H1 (cell line): ENCODE results near the gene CAPN2. TPM values are rescaled to one million over a fixed set of nuclear protein-coding genes. Genes with fewer than 3 reads are reported as not detected.

Experiments used
- CTCF ChIA-PET: fragments of 300-600 bp; sonication (Branson Sonifier 250); formaldehyde crosslinking; loops from one replicate; lab custom pipeline; 2021; ENCODE audit not compliant: partially characterized antibody; lab: Charles Lee
- POLR2A ChIA-PET: fragments of 300-600 bp; sonication (Branson Sonifier 250); formaldehyde crosslinking; loops from one replicate; lab custom pipeline; 2021; ENCODE audit warnings: inconsistent platforms; ENCODE audit not compliant: partially characterized antibody; lab: Charles Lee
- DNase-seq, 2 experiments: peaks; one replicate each; pipeline versions ENCODE4 v3.0.0 to v3.0.0-alpha.2; 2010 to 2022; ENCODE audit warnings: low spot score in 2 of 2, low read depth in 1 of 2, mixed read lengths in 1 of 2
- FAIRE-seq: peaks from 2 replicates; lab custom pipeline; 2011; peaks lifted over from hg19 to GRCh38; lab: Jason Lieb, UNC
- H2AFZ ChIP-seq: 2 replicates; pipeline ENCODE4 v1.8.1; 2012; ENCODE audit warnings: low read length, inconsistent platforms
- H2AK5ac ChIP-seq: 2 replicates; pipeline ENCODE4 v1.6.1; 2013; ENCODE audit warnings: low read depth, low read length
- H2BK120ac ChIP-seq: replicated peaks from 2 replicates; pipeline ENCODE3; 2013; ENCODE audit warnings: low read depth, low read length, inconsistent platforms
- H2BK12ac ChIP-seq: 2 replicates; pipeline ENCODE4 v1.6.1; 2013; ENCODE audit warnings: low read depth, low read length
- H2BK15ac ChIP-seq: 2 replicates; pipeline ENCODE4 v1.6.1; 2013; ENCODE audit warnings: low read length
- H2BK20ac ChIP-seq: 2 replicates; pipeline ENCODE4 v1.6.1; 2013; ENCODE audit warnings: low read length
- H2BK5ac ChIP-seq: 2 replicates; pipeline ENCODE4 v1.6.1; 2013; ENCODE audit warnings: low read depth, low read length
- H3K14ac ChIP-seq: 2 replicates; pipeline ENCODE4 v1.6.1; 2013; ENCODE audit warnings: inconsistent platforms; ENCODE audit not compliant: insufficient read length
- H3K18ac ChIP-seq: 2 replicates; pipeline ENCODE4 v1.6.1; 2013; ENCODE audit warnings: low read length; ENCODE audit errors: extremely low read depth
- H3K23ac ChIP-seq: 2 replicates; pipeline ENCODE4 v1.6.1; 2013; ENCODE audit warnings: inconsistent platforms; ENCODE audit not compliant: insufficient read length
- H3K23me2 ChIP-seq: 2 replicates; pipeline ENCODE4 v1.6.1; 2013; ENCODE audit warnings: low read depth, low read length
- H3K27ac ChIP-seq: 2 replicates; pipeline ENCODE4 v1.6.1; 2011; ENCODE audit warnings: low read depth, low read length, inconsistent platforms
- H3K27me3 ChIP-seq, 4 experiments: replicated peaks in 1 of 4; 1 replicate in 1 of 4; 2 replicates in 3 of 4; pipeline versions ENCODE4 v1.6.1 to v1.8.1; 2011 to 2013; ENCODE audit warnings: low read length in 3 of 4, mild to moderate bottlenecking in 3 of 4, inconsistent platforms in 2 of 4, mixed read lengths in 2 of 4, moderate library complexity in 1 of 4; ENCODE audit not compliant: control insufficient read depth in 3 of 4, insufficient read depth in 3 of 4; ENCODE audit errors: extremely low read depth in 1 of 4
- H3K36me3 ChIP-seq, 4 experiments: 2 replicates each; pipeline versions ENCODE4 v1.6.1 to v1.8.1; 2011 to 2013; ENCODE audit warnings: mild to moderate bottlenecking in 4 of 4, low read length in 3 of 4, moderate library complexity in 2 of 4, control low read depth in 1 of 4, inconsistent platforms in 1 of 4; ENCODE audit not compliant: insufficient read depth in 4 of 4, control insufficient read depth in 2 of 4
- H3K4ac ChIP-seq: replicated peaks from 2 replicates; pipeline ENCODE3; 2013; ENCODE audit warnings: low read length, low read depth, mixed read lengths, inconsistent platforms; ENCODE audit not compliant: insufficient read length
- H3K4me1 ChIP-seq, 4 experiments: replicated peaks in 1 of 4; 1 replicate in 1 of 4; 2 replicates in 3 of 4; pipeline versions ENCODE4 v1.6.1 to v1.8.1; 2011 to 2013; ENCODE audit warnings: low read length in 3 of 4, inconsistent platforms in 2 of 4, mixed read lengths in 1 of 4; ENCODE audit not compliant: insufficient read depth in 4 of 4, control insufficient read depth in 3 of 4
- H3K4me2 ChIP-seq, 2 experiments: 2 replicates each; pipeline versions ENCODE4 v1.6.1 to v1.8.1; 2011 to 2013; ENCODE audit warnings: low read depth in 2 of 2, low read length in 2 of 2, control low read depth in 1 of 2, inconsistent platforms in 1 of 2, mild to moderate bottlenecking in 1 of 2; ENCODE audit not compliant: insufficient read depth in 1 of 2
- H3K4me3 ChIP-seq, 4 experiments: fragments of 200-600, 300-600 bp in 1 of 4; sonication (generic), shearing (Covaris generic), sonication (Bioruptor Twin) in 1 of 4; 2 replicates each; pipeline versions ENCODE4 v1.5.1 to v1.8.1; 2011 to 2016; ENCODE audit warnings: low read length in 4 of 4, low read depth in 3 of 4, control low read depth in 2 of 4, inconsistent platforms in 2 of 4, mild to moderate bottlenecking in 2 of 4, mixed read lengths in 1 of 4, moderate library complexity in 1 of 4; ENCODE audit not compliant: insufficient read depth in 2 of 4; ENCODE audit errors: extremely low read depth in 1 of 4
- H3K56ac ChIP-seq: replicated peaks from 2 replicates; pipeline ENCODE3; 2013; ENCODE audit warnings: low read depth, mild to moderate bottlenecking, mixed read lengths, low read length, inconsistent platforms; ENCODE audit not compliant: insufficient read length
- H3K79me1 ChIP-seq: 2 replicates; pipeline ENCODE4 v1.6.1; 2013; ENCODE audit warnings: low read depth, low read length, control low read depth
- H3K79me2 ChIP-seq, 2 experiments: 2 replicates each; pipeline versions ENCODE4 v1.6.1 to v1.8.1; 2012 to 2013; ENCODE audit warnings: low read length in 2 of 2, mild to moderate bottlenecking in 2 of 2, inconsistent platforms in 1 of 2; ENCODE audit not compliant: insufficient read depth in 2 of 2, control insufficient read depth in 1 of 2
- H3K9ac ChIP-seq, 4 experiments: replicated peaks in 1 of 4; 1 replicate in 1 of 4; 2 replicates in 3 of 4; pipeline versions ENCODE4 v1.6.1 to v1.8.1; 2011 to 2013; ENCODE audit warnings: low read depth in 3 of 4, low read length in 3 of 4, control low read depth in 2 of 4, mild to moderate bottlenecking in 2 of 4, moderate library complexity in 2 of 4, inconsistent platforms in 1 of 4; ENCODE audit errors: extremely low read depth in 1 of 4
- H3K9me3 ChIP-seq, 2 experiments: 2 replicates each; pipeline versions ENCODE4 v1.6.1 to v1.8.1; 2012 to 2013; ENCODE audit warnings: mild to moderate bottlenecking in 2 of 2, moderate library complexity in 2 of 2, control low read depth in 1 of 2, inconsistent platforms in 1 of 2, low read depth in 1 of 2, low read length in 1 of 2, mixed read lengths in 1 of 2; ENCODE audit not compliant: insufficient read depth in 2 of 2
- H4K20me1 ChIP-seq, 2 experiments: replicated peaks in 1 of 2; 2 replicates each; pipeline versions ENCODE3 to v1.8.1; 2011 to 2013; ENCODE audit warnings: inconsistent platforms in 2 of 2, low read length in 2 of 2, mild to moderate bottlenecking in 1 of 2; ENCODE audit not compliant: insufficient read depth in 2 of 2, control insufficient read depth in 1 of 2
- H4K5ac ChIP-seq: 2 replicates; pipeline ENCODE4 v1.6.1; 2013; ENCODE audit warnings: low read length, low read depth, mixed read lengths, inconsistent platforms; ENCODE audit not compliant: insufficient read length
- H4K8ac ChIP-seq: 2 replicates; pipeline ENCODE4 v1.8.0; 2013; ENCODE audit warnings: mild to moderate bottlenecking, moderate library complexity, low read length, inconsistent platforms; ENCODE audit not compliant: insufficient read depth; ENCODE audit errors: extremely low read depth
- H4K91ac ChIP-seq: replicated peaks from 2 replicates; pipeline ENCODE3; 2013; ENCODE audit warnings: low read length, mixed read lengths, inconsistent platforms; ENCODE audit not compliant: insufficient read length
- ATF2 ChIP-seq: IDR thresholded peaks from 2 replicates; pipeline ENCODE4 v1.6.1; 2012; ENCODE audit warnings: low read length, inconsistent platforms
- CEBPB ChIP-seq: IDR thresholded peaks from 2 replicates; pipeline ENCODE4 v1.6.1; 2012; ENCODE audit warnings: low read depth, low read length
- CHD2 ChIP-seq: IDR thresholded peaks from 2 replicates; pipeline ENCODE4 v1.6.1; 2012; ENCODE audit warnings: low read length, improper control_type of control experiment
- E2F6 ChIP-seq: IDR thresholded peaks from 2 replicates; pipeline ENCODE4 v1.6.1; 2012; ENCODE audit warnings: inconsistent platforms
- NRF1 ChIP-seq: IDR thresholded peaks from 2 replicates; pipeline ENCODE4 v1.6.1; 2011; ENCODE audit warnings: mild to moderate bottlenecking, low read depth, low read length, improper control_type of control experiment
- PHF8 ChIP-seq: fragments of 200-600 bp; sonication (generic); conservative IDR thresholded peaks from 2 replicates; pipeline ENCODE4 v1.7.1; 2012; ENCODE audit warnings: low read depth, mild to moderate bottlenecking, inconsistent platforms, low read length, moderate library complexity
- RAD21 ChIP-seq, 2 experiments: IDR thresholded peaks in 1 of 2; conservative IDR thresholded peaks in 1 of 2; 2 replicates each; pipeline ENCODE4 v1.6.1; 2011; ENCODE audit warnings: low read depth in 2 of 2, low read length in 2 of 2, improper control_type of control experiment in 1 of 2, inconsistent platforms in 1 of 2, mild to moderate bottlenecking in 1 of 2, moderate library complexity in 1 of 2
- RFX5 ChIP-seq: IDR thresholded peaks from 2 replicates; pipeline ENCODE4 v1.6.1; 2011; ENCODE audit warnings: low read depth, low read length, improper control_type of control experiment, borderline replicate concordance
- RXRA ChIP-seq: IDR thresholded peaks from 2 replicates; pipeline ENCODE4 v1.6.1; 2011; ENCODE audit warnings: low read depth, mild to moderate bottlenecking, low read length, moderate library complexity; ENCODE audit not compliant: insufficient read depth
- SIN3A ChIP-seq, 2 experiments: IDR thresholded peaks in 1 of 2; conservative IDR thresholded peaks in 1 of 2; 2 replicates each; pipeline ENCODE4 v1.6.1; 2011 to 2012; ENCODE audit warnings: low read length in 2 of 2, improper control_type of control experiment in 1 of 2, low read depth in 1 of 2, mild to moderate bottlenecking in 1 of 2
- SP2 ChIP-seq: IDR thresholded peaks from 2 replicates; pipeline ENCODE4 v1.6.1; 2012; ENCODE audit warnings: mild to moderate bottlenecking, low read length, inconsistent platforms
- SUZ12 ChIP-seq: fragments of 200-600 bp; sonication (generic); IDR thresholded peaks from 2 replicates; pipeline ENCODE4 v1.6.1; 2012; ENCODE audit warnings: mild to moderate bottlenecking, inconsistent platforms, low read length, moderate library complexity, mixed read lengths
- WGBS, 2 experiments: shearing (Covaris generic) in 1 of 2; methylation state at CpG; one replicate each; pipeline versions ENCODE4 v1.1.6 to v1.1.7; 2013 to 2015; ENCODE audit warnings: low lambda C conversion rate in 2 of 2, mixed read lengths in 2 of 2, inconsistent platforms in 1 of 2, low coverage in 1 of 2, missing lambda C conversion rate in 1 of 2; ENCODE audit not compliant: insufficient replicate concordance in 2 of 2, insufficient coverage in 1 of 2, insufficient read length in 1 of 2; ENCODE audit errors: extremely low coverage in 1 of 2, missing lambda C conversion rate in 1 of 2; 5-methylcytosine and 5-hydroxymethylcytosine counted together
- polyA plus RNA-seq, 7 experiments: library from polyadenylated mRNA; depleted of rRNA in 3 of 7; stranded (reverse) in 5 of 7; unstranded in 2 of 7; fragments of >200 nt in 5 of 7; fragments of 200-250 nt in 2 of 7; gene quantifications; 1 replicate in 5 of 7; 2 replicates in 1 of 7; 4 replicates in 1 of 7; pipeline versions ENCODE4 v1.2.1 to v1.2.3, GENCODE V29; 2011 to 2013; ENCODE audit warnings: missing spikeins in 2 of 7, mixed read lengths in 2 of 7
- total RNA-seq: library from RNA; stranded (reverse); fragmentation: NEBNext Ultra II Directional; extraction: Animal tissue kit (Norgen Biotek cat#: 25700); gene quantifications from 2 replicates; pipeline ENCODE4 v1.2.1, GENCODE V29; 2021

Gene CAPN2
- total and polyA plus RNA-seq, 2 of the 8 experiments (the other 6 are each of a cell fraction or from before 2014, with no cell fraction given), result 9.2 to 10.3 TPM

GRCh38 chr1:223802032-223802431 is 89.7 kb downstream of the CAPN2 start:
- WGBS, 2 experiments, result 90% methylated on average over 7 of the region's 7 CpGs; no CpG with 5 or more reads in 1 of the 2 experiments
- H2BK15ac ChIP-seq, result no peak overlapping the region
- H3K56ac ChIP-seq, result no peak overlapping the region
- H3K27me3 ChIP-seq, result no peaks in the 10 kb centered on the region
- POLR2A ChIA-PET, result no interaction called here
- H3K23ac ChIP-seq, result no peak overlapping the region
- peaks cover 30 to 76% (median 57%) of the 10 kb centered on the region in 4 experiments for H3K36me3 ChIP-seq
- no peak overlapping the region for H2BK20ac ChIP-seq
- no peak overlapping the region for H3K4ac ChIP-seq
- FAIRE-seq (no peak), DNase-seq (no peak)
- no peaks in the 10 kb centered on the region for H3K79me1 ChIP-seq
- H3K14ac ChIP-seq, result no peak overlapping the region
- no peak overlapping the region for H3K9ac ChIP-seq
- peaks cover 0 to 1% of the 10 kb centered on the region in 2 experiments for H4K20me1 ChIP-seq
- H2BK5ac ChIP-seq, result no peak overlapping the region
- H3K4me1 ChIP-seq, result no peaks in the 10 kb centered on the region
- no peak overlapping the region for H2AFZ ChIP-seq
- H4K8ac ChIP-seq, result no peak overlapping the region
- H3K9me3 ChIP-seq, result no peaks in the 10 kb centered on the region
- no peaks in the 10 kb centered on the region for H3K79me2 ChIP-seq
- H3K18ac ChIP-seq, result no peak overlapping the region
- H4K91ac ChIP-seq, result no peak overlapping the region
- no peak overlapping the region for H3K27ac ChIP-seq
- H3K4me3 ChIP-seq, result no peak overlapping the region
- no peak overlapping the region for H2AK5ac ChIP-seq
- H3K23me2 ChIP-seq, result no peaks in the 10 kb centered on the region
- H2BK12ac ChIP-seq, result no peak overlapping the region
- no peak overlapping the region for H4K5ac ChIP-seq
- H3K4me2 ChIP-seq, result no peak overlapping the region
- H2BK120ac ChIP-seq, result no peak overlapping the region
- CTCF ChIA-PET, result interaction anchor here (0.6 to 1.1 kb wide), 2 partner anchors 24 to 46 kb away, joined by 3 read pairs; no protein-coding TSS in a partner anchor
- no peak for TF ChIP-seq SP2
- TF ChIP-seq ATF2, result no peak
- no peak for TF ChIP-seq CHD2
- no peak for TF ChIP-seq SIN3A (conservative IDR thresholded peaks at IDR 0.05 in 1 of 2, IDR thresholded peaks at IDR 0.05 in 1 of 2; ENCODE audit: low read depth in 1 of 2, low read length in 2 of 2)
- TF ChIP-seq CEBPB, result no peak
- TF ChIP-seq SUZ12, result no peak
- no peak for TF ChIP-seq RAD21 (IDR thresholded peaks at IDR 0.05 in 1 of 2, conservative IDR thresholded peaks at IDR 0.05 in 1 of 2; ENCODE audit: low read depth in 2 of 2, low read length in 2 of 2)
- no peak for TF ChIP-seq RFX5
- TF ChIP-seq PHF8, result no peak
- no peak for TF ChIP-seq NRF1
- no peak for TF ChIP-seq E2F6
- TF ChIP-seq RXRA, result no peak
